Ishikawa (cell line): Measurements from ENCODE around the gene DIP2C.

Experiments used
- CEBPB ChIP-seq: IDR thresholded peaks from 2 replicates; pipeline ENCODE4 v1.6.1; 2012
- EP300 ChIP-seq: IDR thresholded peaks from 2 replicates; pipeline ENCODE4 v1.6.1; 2012; ENCODE audit warnings: borderline replicate concordance
- FOXM1 ChIP-seq: IDR thresholded peaks from 2 replicates; pipeline ENCODE4 v1.6.1; 2012; ENCODE audit warnings: low read depth, borderline replicate concordance
- MAX ChIP-seq: IDR thresholded peaks from 2 replicates; pipeline ENCODE4 v1.6.1; 2012
- NFIC ChIP-seq: IDR thresholded peaks from 2 replicates; pipeline ENCODE4 v1.6.1; 2012
- RAD21 ChIP-seq: IDR thresholded peaks from 2 replicates; pipeline ENCODE4 v1.6.1; 2012; ENCODE audit warnings: low read depth
- REST ChIP-seq: IDR thresholded peaks from 2 replicates; pipeline ENCODE4 v1.6.1; 2012; ENCODE audit warnings: low read depth, mild to moderate bottlenecking
- TAF1 ChIP-seq: IDR thresholded peaks from 2 replicates; pipeline ENCODE4 v1.6.1; 2012; ENCODE audit warnings: low read depth, mild to moderate bottlenecking
- TEAD4 ChIP-seq: IDR thresholded peaks from 2 replicates; pipeline ENCODE4 v1.6.1; 2012
- YY1 ChIP-seq: IDR thresholded peaks from 2 replicates; pipeline ENCODE4 v1.6.1; 2012; ENCODE audit warnings: low read depth

GRCh38 chr10:482051-482501 is 207.4 kb downstream of the DIP2C start:
- TF ChIP-seq MAX (no peak), NFIC (no peak), EP300 (no peak), YY1 (no peak), RAD21 (no peak), REST (no peak), TAF1 (no peak), TEAD4 (no peak), FOXM1 (no peak), CEBPB (no peak)
